NCI-H82 treated with DMSO at 0.1 percent for 48 hours (cell line): ENCODE data around the gene CAMSAP1.

Source experiments
- DNase-seq: peaks from one replicate; lab custom pipeline; 2025; ENCODE audit not compliant: unreplicated experiment; lab: John Stamatoyannopoulos, UW

Gene CAMSAP1

GRCh38 chr9:135815413-135815812 lies 91.9 kb downstream of the CAMSAP1 start:
- no peak for DNase-seq

GRCh38 chr9:135814421-135815095 lies 92.8 kb downstream of the CAMSAP1 start:
- DNase-seq, result no peak

- no peak for DNase-seq
Observed at GRCh38 chr9:135813671-135814290, 93.6 kb downstream of the CAMSAP1 start.

GRCh38 chr9:135812961-135813360 lies 94.4 kb downstream of the CAMSAP1 start:
- no peak for DNase-seq

- no peak for DNase-seq
Observed at GRCh38 chr9:135811801-135812200, 95.5 kb downstream of the CAMSAP1 start.

GRCh38 chr9:135810806-135811575 lies 96.4 kb downstream of the CAMSAP1 start:
- no peak for DNase-seq

- DNase-seq, result no peak
Observed at GRCh38 chr9:135809166-135809565, 98.2 kb downstream of the CAMSAP1 start.

GRCh38 chr9:135805422-135806022 lies 101.8 kb downstream of the CAMSAP1 start:
- DNase-seq, result no peak

- DNase-seq, result no peak
Observed at GRCh38 chr9:135804581-135805421, 102.5 kb downstream of the CAMSAP1 start.

- DNase-seq, result no peak
Observed at GRCh38 chr9:135803441-135803840, 103.9 kb downstream of the CAMSAP1 start.

GRCh38 chr9:135802876-135803419 lies 104.4 kb downstream of the CAMSAP1 start:
- DNase-seq, result no peak

- no peak for DNase-seq
Observed at GRCh38 chr9:135801070-135801469, 106.3 kb downstream of the CAMSAP1 start.

GRCh38 chr9:135799261-135799660 lies 108.1 kb downstream of the CAMSAP1 start:
- DNase-seq, result no peak

GRCh38 chr9:135798263-135798585 lies 109.1 kb downstream of the CAMSAP1 start:
- DNase-seq, result no peak

GRCh38 chr9:135797507-135798262 lies 109.7 kb downstream of the CAMSAP1 start:
- DNase-seq, result peak; percentile 17

GRCh38 chr9:135796784-135797485 lies 110.4 kb downstream of the CAMSAP1 start:
- no peak for DNase-seq

GRCh38 chr9:135795391-135795790 lies 112.0 kb downstream of the CAMSAP1 start:
- no peak for DNase-seq

GRCh38 chr9:135794361-135794885 lies 112.9 kb downstream of the CAMSAP1 start:
- DNase-seq, result no peak

- no peak for DNase-seq
Observed at GRCh38 chr9:135794057-135794335, 113.3 kb downstream of the CAMSAP1 start.
